ENCODE measurements around the gene AFF3. TPM values are rescaled to one million over a fixed set of nuclear protein-coding genes. Genes with fewer than 3 reads are reported as not detected.

AFF3 gene
- total and polyA plus RNA-seq, 2 of the 4 experiments (the other 2 are of a cell fraction), result 12.9 to 14.3 TPM

- Histone ChIP-seq H3K79me1 (ENCODE audit: low read depth in 1 of 2, low read length in 2 of 2) (peaks cover 10 to 40% of the 10 kb centered on the region in 2 experiments), H3K9ac (ENCODE audit: low read depth, low read length) (no peak overlapping the region), H2BK15ac (ENCODE audit: low read depth, low read length) (no peak overlapping the region), H4K20me1 (ENCODE audit: insufficient read depth, low read length) (no peaks in the 10 kb centered on the region), H3K4me3 (ENCODE audit: insufficient read depth, low read depth, low read length) (no peak overlapping the region), H2AFZ (replicated peaks; ENCODE audit: low read length, poor library complexity) (no peak overlapping the region), H2BK5ac (ENCODE audit: low read depth, low read length, poor library complexity, severe bottlenecking) (no peak overlapping the region), H3K27ac (ENCODE audit: insufficient read depth, low read length) (no peak overlapping the region), H3K36me3 (ENCODE audit: control insufficient read depth, insufficient read depth, low read length) (peaks cover 5% of the 10 kb centered on the region; the same call in 1 of the 2 replicates), H3K9me1 (ENCODE audit: insufficient read depth, low read length) (peaks cover 20% of the 10 kb centered on the region), H3K4me2 (ENCODE audit: low read depth, low read length) (no peak overlapping the region), H4K5ac (ENCODE audit: low read depth, low read length) (no peak overlapping the region), H3K4me1 (ENCODE audit: control insufficient read depth, insufficient read depth, low read length) (peaks cover 11% of the 10 kb centered on the region), H4K8ac (ENCODE audit: low read depth in 2 of 2, low read length in 2 of 2) (0 out of 4 replicates have a peak overlapping the region, but pooled peaks of 1 of the 2 experiments have one; percentile 9), H2AK9ac (replicated peaks; ENCODE audit: low read depth, low read length, poor library complexity) (no peak overlapping the region), H3K27me3 (ENCODE audit: control insufficient read depth, insufficient read depth, low read length) (no peaks in the 10 kb centered on the region), H3K4ac (ENCODE audit: low read depth, low read length) (no peak overlapping the region), H2BK120ac (ENCODE audit: low read depth, low read length) (no peak overlapping the region), H3K23ac (ENCODE audit: low read depth, low read length) (no peak overlapping the region), H4K91ac (ENCODE audit: insufficient read depth, low read depth, low read length) (no peak overlapping the region), H3K18ac (ENCODE audit: low read depth, low read length) (no peak overlapping the region), H2BK20ac (ENCODE audit: low read depth, low read length) (no peak overlapping the region), H3K14ac (replicated peaks; ENCODE audit: low read depth, low read length) (no peak overlapping the region), H2AK5ac (ENCODE audit: low read depth, low read length) (no peak overlapping the region), H3K56ac (ENCODE audit: extremely low read depth, insufficient read depth, low read length) (no peak overlapping the region), H3K9me3 (ENCODE audit: control insufficient read depth, insufficient read depth, low read length) (no peaks in the 10 kb centered on the region)
- DNase-seq (no peak), ATAC-seq (ENCODE audit: low read depth) (no peak)
- dilution Hi-C loops (cut with HindIII; ENCODE audit: low sequenced_read_pairs, unreplicated experiment) (no loop called here), in situ Hi-C loops (cut with MboI; ENCODE audit: low sequenced_read_pairs) (no loop called here), intact Hi-C loops (cut with micrococcal nuclease) (no loop called here)
- ChIA-PET POLR2A (ENCODE audit: unreplicated experiment) (no interaction called here), CTCF (no interaction called here)
- WGBS, 2 experiments (ENCODE audit: extremely low coverage in 2 of 2, insufficient read length in 1 of 2), result no CpG with 5 or more reads among the region's 6 CpGs
- no TSS peak for BruUV-seq (replicated peaks)
- no peak for TF ChIP-seq RFX5 (IDR thresholded peaks at IDR 0.05; ENCODE audit: low read depth, low read length)
- no peak for TF ChIP-seq USF2 (IDR thresholded peaks at IDR 0.05; ENCODE audit: low read depth, low read length)
- TF ChIP-seq MAFK (IDR thresholded peaks at IDR 0.05; ENCODE audit: low read depth, low read length), result no peak
- TF ChIP-seq BHLHE40 (IDR thresholded peaks at IDR 0.05; ENCODE audit: low read depth, low read length), result no peak
- no peak for TF ChIP-seq SMC3 (IDR thresholded peaks at IDR 0.05; ENCODE audit: low read depth, low read length)
- TF ChIP-seq NFE2L2 (IDR thresholded peaks at IDR 0.05; ENCODE audit: low read depth, low read length), result no peak
Measured at GRCh38 chr2:99956232-99957030, 186.0 kb downstream of the AFF3 start.

All from IMR-90 (cell line).